Measurements from ENCODE around the gene CHCHD5. TPM values are rescaled to one million over a fixed set of nuclear protein-coding genes. Genes with fewer than 3 reads are reported as not detected.

The CHCHD5 gene
- total and polyA plus RNA-seq, 2 of the 4 experiments (the other 2 are of a cell fraction) = 4.8 to 40.1 TPM

GRCh38 chr2:112577756-112578155 lies 6.7 kb upstream of the CHCHD5 start:
- BruUV-seq (replicated peaks) = no TSS peak
- Histone ChIP-seq H3K4me3 (ENCODE audit: insufficient read depth, low read depth, low read length) (no peak overlapping the region), H3K18ac (ENCODE audit: low read depth, low read length) (no peak overlapping the region), H2BK120ac (ENCODE audit: low read depth, low read length) (no peak overlapping the region), H4K91ac (ENCODE audit: insufficient read depth, low read depth, low read length) (no peak overlapping the region), H3K9me3 (ENCODE audit: control insufficient read depth, insufficient read depth, low read length) (no peaks in the 10 kb centered on the region), H3K14ac (replicated peaks; ENCODE audit: low read depth, low read length) (no peak overlapping the region), H3K4me2 (ENCODE audit: low read depth, low read length) (no peak overlapping the region), H2AK5ac (ENCODE audit: low read depth, low read length) (no peak overlapping the region), H2BK5ac (ENCODE audit: low read depth, low read length, poor library complexity, severe bottlenecking) (no peak overlapping the region), H4K8ac (ENCODE audit: low read depth in 2 of 2, low read length in 2 of 2) (no peak overlapping the region), H3K23ac (ENCODE audit: low read depth, low read length) (no peak overlapping the region), H3K79me1 (ENCODE audit: low read depth in 1 of 2, low read length in 2 of 2) (no peaks in the 10 kb centered on the region; a peak in 1 of 4 replicates), H3K27me3 (ENCODE audit: control insufficient read depth, insufficient read depth, low read length) (no peaks in the 10 kb centered on the region), H2BK15ac (ENCODE audit: low read depth, low read length) (no peak overlapping the region), H3K27ac (ENCODE audit: insufficient read depth, low read length) (no peak overlapping the region), H3K4me1 (ENCODE audit: control insufficient read depth, insufficient read depth, low read length) (no peaks in the 10 kb centered on the region), H3K9me1 (ENCODE audit: insufficient read depth, low read length) (0 out of 2 replicates have a peak, but pooled peaks cover 2% of the 10 kb centered on the region), H3K36me3 (ENCODE audit: control insufficient read depth, insufficient read depth, low read length) (peaks cover 17% of the 10 kb centered on the region), H2BK20ac (ENCODE audit: low read depth, low read length) (no peak overlapping the region), H2AK9ac (replicated peaks; ENCODE audit: low read depth, low read length, poor library complexity) (no peak overlapping the region), H3K56ac (ENCODE audit: extremely low read depth, insufficient read depth, low read length) (no peak overlapping the region), H2AFZ (replicated peaks; ENCODE audit: low read length, poor library complexity) (no peak overlapping the region), H4K5ac (ENCODE audit: low read depth, low read length) (no peak overlapping the region), H4K20me1 (ENCODE audit: insufficient read depth, low read length) (no peaks in the 10 kb centered on the region), H3K4ac (ENCODE audit: low read depth, low read length) (no peak overlapping the region), H3K9ac (ENCODE audit: low read depth, low read length) (no peak overlapping the region)
- WGBS, 2 experiments (ENCODE audit: extremely low coverage in 2 of 2, insufficient read length in 1 of 2) = 17% methylated on average over 1 of the region's 5 CpGs; no CpG with 5 or more reads in 1 of the 2 experiments
- CTCF ChIA-PET = interaction anchor here (0.6 to 1.3 kb wide), 2 partner anchors 94 to 97 kb away, joined by 3 to 6 read pairs; no protein-coding TSS in a partner anchor
- no peak for ATAC-seq (ENCODE audit: low read depth)
- POLR2A ChIA-PET (ENCODE audit: unreplicated experiment) = interaction anchor here (0.5 kb wide), 1 partner anchor 150 kb away, joined by 3 read pairs; no protein-coding TSS in a partner anchor
- intact Hi-C loops (cut with micrococcal nuclease) = loop anchor here (10.0 kb wide), 1 partner anchor 313 kb away; no protein-coding TSS in a partner anchor
- dilution Hi-C loops (cut with HindIII; ENCODE audit: low sequenced_read_pairs, unreplicated experiment) = no loop called here
- TF ChIP-seq CTCF (conservative IDR thresholded peaks at IDR 0.05; ENCODE audit: low read depth, low read length) = peak; percentile 26; the same call in 1 of the 2 replicates
- no peak for TF ChIP-seq USF2 (IDR thresholded peaks at IDR 0.05; ENCODE audit: low read depth, low read length)
- no peak for TF ChIP-seq ELK1 (IDR thresholded peaks at IDR 0.05; ENCODE audit: borderline replicate concordance, low read depth, low read length)
- no peak for TF ChIP-seq SMC3 (IDR thresholded peaks at IDR 0.05; ENCODE audit: low read depth, low read length)
- DNase-seq = peak; percentile 53
- in situ Hi-C loops (cut with MboI; ENCODE audit: low sequenced_read_pairs) = no loop called here

All from IMR-90 (cell line).